Stimulated activated CD8-positive, alpha-beta memory T cell treated with anti-CD3 and anti-CD28 coated beads, Interleukin-12 subunit alpha, Interleukin-12 subunit beta, amount 100 ng/mL, for 4 hours (primary cell): ENCODE results near the gene PIGZ.
"Not testable (repeated sequence)": the region's sequence is repeated elsewhere in the genome, so short reads cannot be mapped to it uniquely, and the experiment has no call there.

Experiments used
- DNase-seq: peaks from one replicate; pipeline ENCODE4 v3.0.0-alpha.2; 2020; ENCODE audit warnings: low read depth

The PIGZ gene

GRCh38 chr3:196949285-196949619 is 19.4 kb downstream of the PIGZ start:
- no peak for DNase-seq

GRCh38 chr3:196948442-196949284 is 20.0 kb downstream of the PIGZ start:
- no peak for DNase-seq

GRCh38 chr3:196947860-196948441 is 20.7 kb downstream of the PIGZ start:
- DNase-seq: no peak

DNA sequence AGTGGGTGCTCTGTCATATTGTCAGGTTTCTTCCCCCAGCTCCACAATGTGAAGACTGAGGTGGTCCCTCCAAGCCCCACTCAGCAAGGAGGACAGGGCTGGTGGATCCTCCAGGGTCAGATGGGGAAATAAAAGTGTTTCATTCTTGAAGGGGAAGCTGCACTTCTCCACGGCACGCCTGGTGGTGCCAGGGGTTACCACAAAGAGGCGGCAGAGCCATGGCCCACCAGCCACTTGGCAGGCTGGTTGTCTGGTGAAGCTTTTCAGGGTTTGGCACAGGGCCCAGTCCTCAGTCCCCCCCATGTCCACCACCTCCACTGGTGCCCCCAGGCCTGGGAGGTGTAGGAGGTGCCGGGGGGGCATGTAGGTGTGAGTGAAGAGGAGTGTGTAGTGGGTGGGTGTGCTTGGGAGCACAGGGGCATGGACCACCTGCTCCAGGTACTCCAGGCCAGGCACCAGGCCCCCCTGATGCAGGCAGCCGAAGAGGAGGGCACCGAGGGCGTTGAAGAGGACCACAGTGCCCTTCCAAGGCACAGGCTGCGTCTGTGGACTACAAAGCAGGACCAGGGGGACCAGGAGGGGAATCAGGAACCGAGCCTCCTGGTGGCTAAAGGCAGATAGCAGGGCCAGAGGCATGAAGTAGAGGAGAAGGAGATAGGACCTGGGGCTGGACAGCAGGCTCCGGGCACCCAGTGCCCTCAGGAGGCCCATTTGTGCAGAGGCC is 21.3 kb downstream of the PIGZ start:
- DNase-seq: no peak

- not testable (repeated sequence) for DNase-seq
These were observed 24.4 kb downstream of the PIGZ start for GRCh38 chr3:196944037-196944790.

DNA sequence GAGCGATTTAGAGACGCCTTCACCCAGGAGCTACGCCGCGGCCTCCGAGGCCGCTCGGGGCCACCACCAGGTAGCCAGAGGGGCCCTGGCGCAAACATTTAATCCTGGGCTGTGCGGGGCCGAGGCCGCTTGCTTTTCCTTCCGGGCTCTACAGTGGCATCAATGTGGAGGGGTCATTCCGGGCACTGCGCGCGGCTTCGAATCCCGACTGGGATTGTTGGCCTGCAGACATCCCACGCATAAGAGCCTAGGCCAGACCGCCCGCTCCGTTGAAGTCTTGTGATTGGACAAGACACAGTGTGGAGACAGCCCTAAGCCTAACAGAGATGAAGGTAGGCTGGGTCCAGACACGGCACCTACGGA is 25.7 kb downstream of the PIGZ start:
- no peak for DNase-seq

- peak; percentile 99 for DNase-seq
These were observed 26.3 kb downstream of the PIGZ start, which contains the start of gene NCBP2 for GRCh38 chr3:196942226-196942914. Gene NCBP2, minus strand, starts transcription at chr3:196942528. Its CDS starts 25 bp downstream, at chr3:196942503.

DNA sequence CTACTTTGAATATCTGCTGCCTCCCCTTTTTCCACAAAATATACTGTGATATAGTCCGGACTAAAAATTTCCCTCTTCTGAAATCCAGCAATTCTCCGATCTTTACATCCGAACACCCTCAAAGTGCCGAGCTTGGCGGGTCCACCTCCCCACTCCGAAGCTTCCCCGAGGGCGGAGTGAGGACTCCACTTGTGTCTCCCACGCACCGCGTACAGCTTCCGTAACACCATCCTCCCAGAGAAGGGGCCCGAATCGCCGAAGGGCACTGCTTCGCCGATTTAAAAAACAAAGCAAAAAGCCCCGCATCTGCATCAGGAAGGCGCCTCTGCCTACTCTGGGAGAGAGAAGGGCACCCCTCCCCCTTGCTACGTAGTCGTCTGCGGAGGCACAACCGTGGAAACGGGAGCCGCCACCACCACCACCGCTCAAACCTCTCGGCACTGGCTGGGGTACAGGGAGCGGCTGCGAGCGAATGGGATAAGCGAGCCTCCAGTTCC is 26.9 kb downstream of the PIGZ start:
- peak; percentile 45 for DNase-seq

- no peak for DNase-seq
These were observed 30.1 kb downstream of the PIGZ start for GRCh38 chr3:196938576-196938975.

DNA sequence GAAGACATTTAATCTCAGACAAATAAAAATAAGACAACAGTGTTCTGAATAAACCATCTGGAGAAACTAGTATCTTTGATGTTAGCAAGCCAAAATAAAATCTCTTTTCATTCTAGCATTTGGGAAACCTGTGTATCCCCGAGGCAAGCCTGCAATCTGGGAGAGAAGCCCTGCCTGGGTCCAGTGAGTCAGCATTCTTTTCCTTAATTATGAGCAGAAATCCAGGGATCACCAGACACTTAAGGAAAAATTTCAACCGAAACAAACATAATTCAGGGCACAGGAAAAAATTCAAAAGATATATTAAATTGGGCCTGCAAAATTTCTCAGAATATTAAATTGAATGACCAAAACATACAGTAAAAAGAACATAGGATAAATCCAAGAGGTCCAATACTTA is 30.5 kb downstream of the PIGZ start:
- DNase-seq: no peak

DNA sequence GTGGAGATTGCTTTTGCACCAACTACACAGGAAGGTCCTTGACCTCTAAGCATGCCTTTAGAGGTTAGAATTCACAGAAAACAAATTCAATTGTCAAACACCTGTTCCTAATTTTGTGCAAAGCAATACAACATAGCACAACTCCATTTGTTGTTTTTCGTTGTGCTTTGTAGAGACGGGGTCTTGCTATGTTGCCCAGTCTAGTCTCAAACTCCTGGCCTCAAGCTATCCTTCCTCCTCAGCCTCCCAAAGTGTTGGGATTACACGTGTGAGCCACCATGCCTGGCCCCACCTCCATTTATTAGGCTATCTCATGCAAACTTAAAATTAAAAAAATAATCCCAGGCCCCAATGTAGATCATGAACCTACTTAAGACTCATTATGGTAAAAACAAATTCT is 32.3 kb downstream of the PIGZ start:
- no peak for DNase-seq

DNA sequence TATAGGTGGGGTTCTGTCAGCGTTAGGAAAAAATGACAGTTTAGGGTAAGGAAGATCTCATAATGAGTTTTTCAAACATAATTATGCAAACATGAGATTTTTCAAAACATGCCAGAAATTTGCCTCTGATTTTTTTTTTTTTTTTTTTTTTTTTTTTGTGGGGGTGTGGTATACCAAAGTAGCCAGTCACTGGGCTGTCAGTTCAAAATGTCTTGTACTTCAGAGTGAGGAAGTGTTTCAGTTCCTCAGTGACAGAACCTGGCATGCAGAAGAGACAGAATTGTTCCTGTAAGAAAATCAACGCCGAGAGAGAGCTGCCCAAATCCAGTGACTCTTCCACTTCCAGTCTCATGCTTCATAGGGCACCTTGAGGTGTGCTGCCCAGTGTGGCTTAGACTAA is 36.0 kb downstream of the PIGZ start:
- no peak for DNase-seq

- DNase-seq: no peak
These were observed 36.6 kb downstream of the PIGZ start for GRCh38 chr3:196931828-196932587.

GRCh38 chr3:196931157-196931556 is 37.5 kb downstream of the PIGZ start:
- no peak for DNase-seq

GRCh38 chr3:196927571-196928453 is 40.8 kb downstream of the PIGZ start:
- DNase-seq: no peak

DNA sequence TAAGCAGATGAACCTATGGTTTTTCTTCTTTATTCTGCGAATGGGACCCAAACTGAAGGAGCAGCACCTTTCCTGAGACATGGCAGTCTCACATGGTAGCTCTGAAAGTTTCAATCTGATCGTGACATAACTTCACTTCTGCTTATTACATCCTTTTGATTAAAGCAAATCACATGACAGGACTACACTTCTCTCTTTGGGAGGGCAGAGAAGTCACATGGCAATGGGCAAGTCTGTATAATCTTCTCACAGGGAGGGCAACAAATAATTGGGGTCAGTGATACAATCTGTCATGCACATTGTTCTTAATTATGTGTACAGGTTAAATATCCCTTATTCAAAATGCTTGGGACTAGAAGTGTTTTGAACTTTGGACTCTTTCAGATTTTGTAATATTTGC is 47.9 kb downstream of the PIGZ start:
- DNase-seq: no peak

GRCh38 chr3:196918968-196919367 is 49.7 kb downstream of the PIGZ start:
- DNase-seq: no peak

- DNase-seq: no peak
These were observed 51.6 kb downstream of the PIGZ start for GRCh38 chr3:196916995-196917394.

GRCh38 chr3:196916221-196916620 is 52.4 kb downstream of the PIGZ start:
- DNase-seq: no peak

GRCh38 chr3:196915375-196915774 is 53.3 kb downstream of the PIGZ start:
- no peak for DNase-seq
